HG03064 (cell line): ENCODE data around the gene INPP4B.
"Not testable (repeated sequence)": the region's sequence is repeated elsewhere in the genome, so short reads cannot be mapped to it uniquely, and the experiment has no call there.

Experiments
- ATAC-seq: cut with Tn5 transposase; IDR thresholded peaks from one replicate; pipeline ENCODE4 v1.9.1; 2021; ENCODE audit warnings: low read depth; ENCODE audit not compliant: unreplicated experiment

The INPP4B gene

GRCh38 chr4:142826503-142827241 is 19.4 kb downstream of the INPP4B start:
- no peak for ATAC-seq

GRCh38 chr4:142824368-142824767 is 21.7 kb downstream of the INPP4B start:
- no peak for ATAC-seq

- ATAC-seq, result no peak
Measured at GRCh38 chr4:142823796-142824195, 22.3 kb downstream of the INPP4B start.

- no peak for ATAC-seq
Measured at GRCh38 chr4:142818476-142818875, 27.6 kb downstream of the INPP4B start.

- no peak for ATAC-seq
Measured at GRCh38 chr4:142818031-142818430, 28.1 kb downstream of the INPP4B start.

- ATAC-seq, result no peak
Measured at GRCh38 chr4:142817442-142817841, 28.7 kb downstream of the INPP4B start.

- ATAC-seq, result no peak
Measured at GRCh38 chr4:142815834-142816233, 30.3 kb downstream of the INPP4B start.

GRCh38 chr4:142813388-142813787 is 32.7 kb downstream of the INPP4B start:
- ATAC-seq, result no peak

GRCh38 chr4:142812091-142812490 is 34.0 kb downstream of the INPP4B start:
- ATAC-seq, result no peak

- no peak for ATAC-seq
Measured at GRCh38 chr4:142811034-142811433, 35.1 kb downstream of the INPP4B start.

GRCh38 chr4:142809559-142809958 is 36.5 kb downstream of the INPP4B start:
- ATAC-seq, result no peak

- not testable (repeated sequence) for ATAC-seq
Measured at GRCh38 chr4:142803879-142804278, 42.2 kb downstream of the INPP4B start.

- no peak for ATAC-seq
Measured at GRCh38 chr4:142801966-142802365, 44.1 kb downstream of the INPP4B start.

- ATAC-seq, result no peak
Measured at GRCh38 chr4:142781114-142781513, 65.0 kb downstream of the INPP4B start.

- ATAC-seq, result no peak
Measured at GRCh38 chr4:142778900-142779299, 67.2 kb downstream of the INPP4B start.

GRCh38 chr4:142778430-142778829 is 67.7 kb downstream of the INPP4B start:
- ATAC-seq, result no peak

- ATAC-seq, result no peak
Measured at GRCh38 chr4:142777045-142777743, 68.9 kb downstream of the INPP4B start.

GRCh38 chr4:142776026-142776425 is 70.1 kb downstream of the INPP4B start:
- ATAC-seq, result no peak

GRCh38 chr4:142773505-142773904 is 72.6 kb downstream of the INPP4B start:
- ATAC-seq, result no peak

GRCh38 chr4:142762280-142762679 is 83.8 kb downstream of the INPP4B start:
- ATAC-seq, result no peak

- ATAC-seq, result no peak
Measured at GRCh38 chr4:142752202-142752786, 93.8 kb downstream of the INPP4B start.
